ENCODE data around the gene CRTC3.

GRCh38 chr15:90646662-90647305, 117.1 kb downstream of the CRTC3 start:
- TF ChIP-seq EP300 (IDR thresholded peaks at IDR 0.05) (no peak), CTCF (IDR thresholded peaks at IDR 0.05) (no peak), POLR2A (IDR thresholded peaks at IDR 0.05; ENCODE audit: low read depth) (no peak)

Measured in esophagus muscularis mucosa (tissue), 4 donors.